Measurements from ENCODE around the gene BTD.
A peak's percentile ranks its signal among the peaks of the same experiment; 100 is the strongest.

BTD gene

DNA sequence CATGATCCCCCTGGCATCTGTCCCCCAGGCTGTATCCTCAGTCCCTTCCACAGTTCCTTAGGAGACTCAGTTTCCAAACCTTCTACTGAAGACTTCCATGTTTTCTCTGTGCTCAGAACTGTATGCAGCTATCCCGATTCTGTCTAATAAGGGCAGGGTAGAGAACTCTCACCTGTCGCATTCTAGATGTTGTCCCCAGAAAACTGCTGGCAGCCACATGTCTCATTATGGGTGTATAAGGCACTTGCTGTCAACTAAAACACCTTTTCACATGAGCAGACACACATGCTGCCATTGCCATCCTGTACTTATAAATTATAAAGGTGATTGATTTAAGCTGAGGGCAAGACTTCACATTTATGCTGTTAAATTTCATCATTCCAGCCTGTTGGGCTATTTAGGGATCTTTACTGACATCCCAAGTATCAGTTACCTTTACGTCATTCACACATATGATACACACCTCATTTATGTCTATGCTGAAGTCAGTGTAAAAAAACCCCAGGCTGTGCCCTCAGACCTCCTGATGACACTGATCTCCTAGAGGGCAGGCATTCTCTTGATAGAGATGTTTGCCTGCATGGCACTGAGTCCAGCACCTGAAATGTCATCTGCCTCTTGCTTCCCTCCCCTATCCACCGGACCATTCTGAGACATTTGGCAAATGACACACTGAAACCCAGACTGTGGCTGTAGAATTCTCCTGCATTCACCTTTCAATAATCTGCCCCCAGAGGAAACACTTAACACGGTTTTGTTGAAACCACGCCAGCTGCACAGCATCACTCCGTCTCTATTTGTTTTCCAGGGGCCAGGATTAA lies 35.8 kb downstream of the BTD start:
- no peak for DNase-seq

- DNase-seq: no peak
Measured at GRCh38 chr3:15638193-15638890, 36.8 kb downstream of the BTD start.

GRCh38 chr3:15638891-15639262 lies 37.3 kb downstream of the BTD start:
- DNase-seq: no peak

DNA sequence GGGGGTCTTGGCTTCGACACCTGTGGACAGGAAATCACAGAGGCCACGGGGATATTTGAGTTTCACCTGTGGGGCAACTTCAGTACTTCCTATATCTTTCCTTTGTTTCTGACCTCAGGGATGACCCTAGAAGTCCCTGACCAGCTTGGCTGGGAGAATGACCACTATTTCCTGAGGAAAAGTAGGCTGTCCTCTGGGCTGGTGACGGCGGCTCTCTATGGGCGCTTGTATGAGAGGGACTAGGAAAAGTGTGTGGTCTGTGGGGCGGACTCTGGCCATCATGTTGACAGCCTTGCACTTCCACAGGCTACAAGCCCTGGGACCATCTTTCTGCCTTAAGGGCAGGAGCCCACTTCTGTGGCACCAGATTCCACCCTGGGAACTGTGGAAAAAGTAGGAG lies 43.7 kb downstream of the BTD start:
- DNase-seq: no peak

DNA sequence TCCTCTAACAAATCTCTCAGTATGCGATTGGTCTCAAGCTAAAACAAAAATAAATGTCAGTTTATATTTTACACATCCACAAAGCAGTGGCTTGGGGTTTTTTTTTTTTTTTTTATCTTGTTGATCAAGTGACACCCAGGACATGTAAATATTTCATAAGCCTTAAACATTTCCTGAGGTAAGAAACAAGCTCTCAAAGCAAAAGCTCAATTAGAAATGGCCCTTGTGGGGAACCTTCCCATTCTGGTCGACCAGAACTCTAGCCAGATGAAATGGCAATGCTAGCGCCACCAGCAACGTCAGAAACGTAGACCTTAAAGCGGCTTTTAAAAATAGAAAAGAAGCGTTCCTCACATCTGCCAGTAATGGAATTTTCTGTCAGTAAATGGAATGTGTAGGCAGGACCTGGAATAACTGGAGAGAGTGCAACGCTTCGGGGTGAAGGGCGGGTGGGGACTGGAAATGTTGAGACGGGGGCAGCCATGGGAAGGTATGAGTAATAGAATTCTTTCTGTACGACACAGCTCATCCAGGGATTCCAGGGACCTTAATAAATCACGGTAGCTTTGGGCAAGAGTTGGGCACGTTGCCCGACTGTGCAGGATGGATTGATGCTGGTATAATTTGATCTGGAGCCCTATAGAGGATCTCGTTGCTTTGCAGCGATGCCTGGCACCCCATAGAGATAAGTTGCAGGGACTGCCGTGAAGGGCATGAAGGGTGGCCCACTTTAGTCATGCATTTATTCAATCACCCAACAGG lies 44.4 kb downstream of the BTD start:
- no peak for DNase-seq

- DNase-seq: no peak
Measured at GRCh38 chr3:15646851-15647511, 45.4 kb downstream of the BTD start.

GRCh38 chr3:15647611-15648167 lies 46.1 kb downstream of the BTD start:
- peak; percentile 73 for DNase-seq

GRCh38 chr3:15649341-15649740 lies 47.8 kb downstream of the BTD start:
- DNase-seq: no peak

- no peak for DNase-seq
Measured at GRCh38 chr3:15649858-15650257, 48.3 kb downstream of the BTD start.

DNA sequence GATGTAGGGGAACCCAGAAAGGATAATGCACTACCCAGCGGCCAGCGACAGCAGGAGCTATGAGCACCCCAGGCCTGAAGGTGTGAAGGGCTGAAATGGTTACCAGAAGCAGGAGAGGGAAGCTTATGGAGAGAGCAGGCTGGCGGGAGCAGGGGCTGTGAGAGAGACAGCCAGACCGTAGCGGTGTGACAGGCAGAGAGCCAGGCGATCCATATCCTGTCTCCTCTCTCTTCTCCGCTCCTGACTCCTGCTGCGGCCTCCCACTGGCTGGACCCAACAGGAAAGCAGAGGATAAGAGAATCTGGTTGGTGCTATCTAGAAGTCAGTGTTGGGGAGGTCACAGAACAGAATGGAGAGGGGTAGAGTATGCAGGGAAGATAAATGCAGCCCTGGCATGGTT lies 49.9 kb downstream of the BTD start:
- no peak for DNase-seq

DNA sequence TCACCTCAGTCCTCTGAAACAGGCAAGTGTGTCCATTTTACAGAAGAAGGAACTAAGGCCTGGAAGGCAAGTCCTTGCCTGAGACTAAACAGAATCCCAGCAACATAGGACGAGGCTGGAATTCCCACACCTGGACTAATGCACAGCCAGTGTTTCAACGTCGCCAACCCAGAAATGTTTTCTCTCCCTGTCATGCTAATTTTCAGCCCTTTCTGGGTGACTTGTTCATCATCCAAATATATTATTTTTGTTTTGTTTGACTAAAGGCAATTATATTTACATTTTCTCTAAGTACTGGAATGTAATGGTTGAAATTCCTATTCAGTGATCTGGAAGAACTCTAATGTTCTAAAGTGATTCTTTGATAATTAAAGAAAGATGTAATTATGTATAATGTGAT lies 51.8 kb downstream of the BTD start:
- DNase-seq: no peak

DNA sequence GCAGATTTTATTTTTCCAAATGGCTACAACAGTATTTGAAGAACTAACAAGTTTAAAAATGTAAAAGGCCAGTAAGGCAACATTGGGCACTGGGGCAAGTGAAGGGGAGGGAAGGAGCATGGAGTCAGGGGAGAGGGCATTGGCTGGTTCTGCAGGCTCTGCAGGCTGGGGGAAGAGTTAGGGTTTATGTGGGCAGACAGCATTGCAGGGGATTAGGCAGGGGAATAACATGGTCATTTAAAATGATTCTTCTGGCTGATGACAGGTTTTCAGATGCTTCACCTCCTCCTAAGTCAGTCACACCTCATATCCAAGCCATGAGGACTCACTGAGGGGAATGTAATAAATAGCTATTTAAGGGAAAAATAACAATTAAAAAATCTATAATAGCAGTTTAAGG lies 52.6 kb downstream of the BTD start:
- DNase-seq: no peak

- DNase-seq: no peak
Measured at GRCh38 chr3:15654891-15655290, 53.3 kb downstream of the BTD start.

DNA sequence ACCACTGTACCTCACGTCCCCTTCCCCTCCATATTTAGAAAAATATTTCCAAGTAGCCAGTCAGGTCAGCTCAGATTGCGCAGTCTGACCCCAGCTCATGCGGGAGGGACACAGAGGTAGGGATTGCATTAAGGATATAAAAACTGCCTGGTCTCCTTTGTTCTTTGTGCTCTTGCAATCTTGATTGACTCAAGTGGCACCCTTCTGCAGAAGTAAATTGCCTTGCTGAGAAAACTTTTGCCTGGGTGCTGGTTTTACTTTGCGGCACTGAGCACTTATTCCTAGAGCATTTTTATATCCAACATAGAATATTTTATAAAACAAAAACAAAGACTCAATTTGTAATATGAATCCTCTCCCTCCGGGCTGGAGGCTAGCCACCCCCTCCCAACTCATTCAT lies 54.8 kb downstream of the BTD start:
- no peak for DNase-seq

DNA sequence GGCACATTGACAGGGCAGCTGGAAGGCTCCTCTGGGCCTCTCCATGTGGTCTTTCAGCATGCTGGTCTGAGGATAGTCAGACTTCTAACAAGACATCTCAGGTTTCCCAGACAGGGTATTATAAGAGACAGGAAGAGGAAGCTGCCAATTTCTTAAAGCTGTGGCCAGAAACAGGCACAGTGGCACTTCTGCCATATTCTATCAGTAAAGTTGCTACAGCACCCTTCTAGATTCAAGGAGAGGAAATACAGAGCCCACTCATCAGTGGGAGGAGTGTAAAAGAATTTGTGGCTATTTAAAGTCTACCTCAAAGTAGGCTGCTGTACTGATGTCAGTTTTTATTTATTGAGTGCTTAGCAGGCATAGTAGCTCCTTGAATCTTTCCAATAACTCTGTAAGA lies 55.5 kb downstream of the BTD start:
- DNase-seq: no peak

- no peak for DNase-seq
Measured at GRCh38 chr3:15659254-15659975, 57.9 kb downstream of the BTD start.

GRCh38 chr3:15660055-15660935 lies 58.8 kb downstream of the BTD start:
- no peak for DNase-seq

- no peak for DNase-seq
Measured at GRCh38 chr3:15664144-15664543, 62.6 kb downstream of the BTD start.

DNA sequence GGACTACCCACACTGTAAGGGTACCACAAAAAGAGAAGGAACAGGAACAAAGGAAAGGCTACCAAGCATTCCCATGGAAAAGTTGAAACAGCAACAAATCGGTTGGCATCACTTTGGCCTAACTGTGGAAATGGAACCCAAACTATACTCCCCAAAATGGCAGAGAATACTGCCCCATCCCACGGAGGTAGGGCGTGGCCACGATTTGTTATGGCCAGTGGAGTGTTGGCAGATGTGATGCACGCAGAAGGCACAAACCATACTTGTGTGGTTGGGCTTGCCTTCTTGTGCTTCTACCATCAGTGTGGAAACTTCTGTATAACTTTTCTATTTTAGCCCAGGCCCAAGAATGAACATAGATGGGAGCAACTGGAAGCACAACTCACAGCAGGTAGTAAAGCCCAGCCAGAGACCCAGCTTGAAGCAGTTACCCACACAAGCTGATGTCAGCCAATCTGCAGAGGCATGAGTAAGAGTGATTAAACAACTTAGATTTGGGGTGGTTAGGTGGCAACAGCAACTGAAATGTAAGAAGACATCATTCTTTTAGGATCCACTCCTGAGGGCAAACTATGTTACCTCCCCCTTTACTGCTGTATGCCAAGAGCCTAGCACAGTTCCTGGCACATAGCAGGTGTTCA lies 64.1 kb downstream of the BTD start:
- DNase-seq: no peak

GRCh38 chr3:15666277-15666676 lies 64.7 kb downstream of the BTD start:
- no peak for DNase-seq

GRCh38 chr3:15667484-15667883 lies 65.9 kb downstream of the BTD start:
- no peak for DNase-seq

Measured in activated CD8-positive, alpha-beta memory T cell treated with anti-CD3 and anti-CD28 coated beads for 24 hours (primary cell).